HCT116 (cell line): ENCODE data around the gene NAV1. TPM values are rescaled to one million over a fixed set of nuclear protein-coding genes. Genes with fewer than 3 reads are reported as not detected.

Experiments
- ATAC-seq: fragments of 200-7000 bp; cut with Tn5 transposase; 2 replicates; pipeline ENCODE4 v1.9.1; 2020; ENCODE audit warnings: mild to moderate bottlenecking, moderate library complexity
- BruUV-seq: library from RNA; stranded (reverse); fragments of 400-500 nt; replicated peaks from 2 replicates; lab custom pipeline; 2021; lab: Mats Ljungman, UMichigan
- CTCF ChIA-PET: fragments of 300-600 bp; sonication (Branson Sonifier 250); formaldehyde crosslinking; loops from one replicate; lab custom pipeline; 2021; ENCODE audit warnings: antibody characterized with exemption; lab: Charles Lee
- POLR2A ChIA-PET: fragments of 300-600, 350-600 bp; sonication (Branson Sonifier 250); formaldehyde crosslinking; loops from one replicate; lab custom pipeline; 2021; ENCODE audit warnings: antibody characterized with exemption; lab: Charles Lee
- RAD21 ChIA-PET, 2 experiments: fragments of 300-600 bp; sonication (Branson Sonifier 250); formaldehyde crosslinking; loops; one replicate each; lab custom pipeline; 2023; ENCODE audit warnings: low total read pairs in 2 of 2; ENCODE audit not compliant: uncharacterized antibody in 2 of 2, unreplicated experiment in 2 of 2, low non-redundant PET in 1 of 2; lab: Charles Lee
- DNase-seq: peaks from one replicate; pipeline ENCODE4 v3.0.0-alpha.2; 2010; ENCODE audit warnings: low read depth, low spot score
- H2AFZ ChIP-seq: fragments of 200-600 bp; shearing (Covaris generic), sonication (generic); 2 replicates; pipeline ENCODE4 v1.6.1; 2017; ENCODE audit warnings: low read depth, mixed run types, mixed read lengths, antibody characterized with exemption, low read length; ENCODE audit not compliant: poor library complexity, severe bottlenecking
- H3K27ac ChIP-seq: 2 replicates; pipeline ENCODE4 v1.5.1; 2012; ENCODE audit warnings: low read depth, low read length
- H3K27me3 ChIP-seq: fragments of 200-600 bp; sonication (generic); 2 replicates; pipeline ENCODE4 v1.6.1; 2016; ENCODE audit warnings: mixed run types, low read length, mixed read lengths; ENCODE audit not compliant: insufficient read depth
- H3K36me3 ChIP-seq, 2 experiments: fragments of 200-500 bp in 1 of 2; fragments of 200-600 bp in 1 of 2; sonication (Bioruptor generic) in 1 of 2; sonication (generic) in 1 of 2; 2 replicates each; pipeline versions ENCODE4 v1.5.1 to v1.6.1; 2014 to 2016; ENCODE audit warnings: low read length in 2 of 2, inconsistent platforms in 1 of 2, mixed read lengths in 1 of 2, mixed run types in 1 of 2; ENCODE audit not compliant: insufficient read depth in 2 of 2, control insufficient read depth in 1 of 2
- H3K4me1 ChIP-seq, 2 experiments: fragments of 200-600 bp in 1 of 2; sonication (generic) in 1 of 2; 2 replicates each; pipeline versions ENCODE4 v1.5.1 to v1.6.1; 2012 to 2017; ENCODE audit warnings: low read length in 2 of 2, inconsistent platforms in 1 of 2, mild to moderate bottlenecking in 1 of 2, mixed read lengths in 1 of 2, mixed run types in 1 of 2, moderate library complexity in 1 of 2; ENCODE audit not compliant: insufficient read depth in 2 of 2, control insufficient read depth in 1 of 2
- H3K4me2 ChIP-seq: fragments of 200-600 bp; sonication (generic); 2 replicates; pipeline ENCODE4 v1.6.1; 2017; ENCODE audit warnings: mixed run types, low read length, mixed read lengths
- H3K4me3 ChIP-seq, 2 experiments: fragments of 200-600 bp in 1 of 2; sonication (generic) in 1 of 2; replicated peaks in 1 of 2; 2 replicates each; pipeline ENCODE4 v1.5.1; 2011 to 2016; ENCODE audit warnings: low read length in 2 of 2, control low read depth in 1 of 2, low read depth in 1 of 2, mild to moderate bottlenecking in 1 of 2, mixed read lengths in 1 of 2, mixed run types in 1 of 2
- H3K79me2 ChIP-seq: fragments of 200-600 bp; sonication (generic); 2 replicates; pipeline ENCODE4 v1.6.1; 2017; ENCODE audit warnings: mild to moderate bottlenecking, mixed run types, low read length, moderate library complexity, mixed read lengths; ENCODE audit not compliant: insufficient read depth
- H3K9ac ChIP-seq: fragments of 200-600 bp; sonication (generic); 2 replicates; pipeline ENCODE4 v1.6.1; 2016; ENCODE audit warnings: low read length, mixed read lengths
- H3K9me2 ChIP-seq: fragments of 200-600 bp; sonication (generic), shearing (Covaris generic); 2 replicates; pipeline ENCODE4 v1.6.1; 2017; ENCODE audit warnings: mixed run types, mild to moderate bottlenecking, moderate library complexity; ENCODE audit not compliant: insufficient read depth
- H3K9me3 ChIP-seq, 2 experiments: fragments of 200-500 bp in 1 of 2; fragments of 200-600 bp in 1 of 2; sonication (Bioruptor generic) in 1 of 2; sonication (generic) in 1 of 2; 2 replicates each; pipeline ENCODE4 v1.6.1; 2014 to 2017; ENCODE audit warnings: low read length in 2 of 2, mixed read lengths in 2 of 2, inconsistent platforms in 1 of 2, low read depth in 1 of 2, mild to moderate bottlenecking in 1 of 2, mixed run types in 1 of 2, moderate library complexity in 1 of 2; ENCODE audit not compliant: control insufficient read depth in 1 of 2, insufficient read depth in 1 of 2
- H4K20me1 ChIP-seq: fragments of 200-600 bp; sonication (generic), shearing (Covaris generic); 2 replicates; pipeline ENCODE4 v1.6.1; 2017; ENCODE audit warnings: mixed run types, mild to moderate bottlenecking, moderate library complexity; ENCODE audit not compliant: insufficient read depth
- CBX3 ChIP-seq: IDR thresholded peaks from 2 replicates; pipeline ENCODE4 v1.6.1; 2012; ENCODE audit warnings: low read depth
- CTCF ChIP-seq, 3 experiments: fragments of 200-600 bp in 1 of 3; sonication (generic) in 1 of 3; IDR thresholded peaks in 2 of 3; conservative IDR thresholded peaks in 1 of 3; 2 replicates each; pipeline ENCODE4 v1.5.1; 2012 to 2017; ENCODE audit warnings: low read depth in 2 of 3, low read length in 2 of 3, antibody characterized with exemption in 1 of 3, borderline replicate concordance in 1 of 3, control low read depth in 1 of 3, mild to moderate bottlenecking in 1 of 3, mixed read lengths in 1 of 3, mixed run types in 1 of 3, moderate library complexity in 1 of 3; ENCODE audit not compliant: insufficient read depth in 1 of 3
- EZH2 ChIP-seq: fragments of 200-600 bp; sonication (generic); IDR thresholded peaks from 2 replicates; pipeline ENCODE4 v1.6.1; 2017; ENCODE audit warnings: antibody characterized with exemption, mixed run types
- POLR2A ChIP-seq: IDR thresholded peaks from 2 replicates; pipeline ENCODE4 v1.7.0; 2011; ENCODE audit warnings: borderline replicate concordance; ENCODE audit not compliant: insufficient read depth, insufficient read length; ENCODE audit errors: extremely low read depth
- RAD21 ChIP-seq: IDR thresholded peaks from 2 replicates; pipeline ENCODE4 v1.6.1; 2012; ENCODE audit warnings: low read depth, mild to moderate bottlenecking
- intact Hi-C: fragments of 100-400 bp; cut with micrococcal nuclease; formaldehyde crosslinking; loops from 2 replicates; pipeline ENCODE4 v1.10.0; 2022
- total RNA-seq: library from RNA; stranded (reverse); gene quantifications from one replicate; pipeline ENCODE4 v1.2.1, GENCODE V29; 2021; ENCODE audit not compliant: unreplicated experiment

NAV1 gene
- total RNA-seq, 1 experiment from 2014 or later = 22.8 TPM

GRCh38 chr1:201563941-201564340 is 25.0 kb downstream of the NAV1 start:
- ChIA-PET POLR2A (no interaction called here), RAD21 (no interaction called here), CTCF (interaction anchor here (1.2 to 1.7 kb wide), 2 partner anchors 146 to 229 kb away, joined by 3 to 5 read pairs; no protein-coding TSS in a partner anchor)
- H3K79me2 ChIP-seq = no peaks in the 10 kb centered on the region
- H3K4me3 ChIP-seq = no peak overlapping the region
- BruUV-seq = no TSS peak
- H3K27ac ChIP-seq = no peak overlapping the region
- H3K4me1 ChIP-seq = peaks cover 2 to 17% of the 10 kb centered on the region in 2 experiments; a peak in 3 of 4 replicates
- H3K9ac ChIP-seq = no peak overlapping the region
- no peaks in the 10 kb centered on the region for H3K9me3 ChIP-seq
- H3K27me3 ChIP-seq = no peaks in the 10 kb centered on the region
- ATAC-seq (no peak), DNase-seq (no peak)
- intact Hi-C loops = no loop called here
- no peaks in the 10 kb centered on the region for H3K9me2 ChIP-seq
- TF ChIP-seq EZH2 (no peak), POLR2A (no peak), RAD21 (no peak)
- no peak overlapping the region for H2AFZ ChIP-seq
- no peak overlapping the region for H3K4me2 ChIP-seq
- H3K36me3 ChIP-seq = no peaks in the 10 kb centered on the region
- H4K20me1 ChIP-seq = no peaks in the 10 kb centered on the region

- no peak for DNase-seq
- CTCF ChIA-PET = interaction anchor here (1.4 kb wide), 1 partner anchor 52 kb away, joined by 3 read pairs; no protein-coding TSS in a partner anchor
- intact Hi-C loops = no loop called here
- Histone ChIP-seq H3K9me3 (no peaks in the 10 kb centered on the region), H3K4me2 (no peak overlapping the region), H3K27ac (no peak overlapping the region), H3K9me2 (no peaks in the 10 kb centered on the region), H4K20me1 (no peaks in the 10 kb centered on the region), H3K4me1 (peaks cover 0 to 8% of the 10 kb centered on the region in 2 experiments; a peak in 2 of 4 replicates), H2AFZ (no peak overlapping the region), H3K9ac (no peak overlapping the region), H3K27me3 (no peaks in the 10 kb centered on the region), H3K36me3 (no peaks in the 10 kb centered on the region), H3K4me3 (no peak overlapping the region), H3K79me2 (no peaks in the 10 kb centered on the region)
- ATAC-seq = no peak
- POLR2A ChIA-PET = no interaction called here
- no TSS peak for BruUV-seq
- no peak for TF ChIP-seq CBX3
- no peak for TF ChIP-seq CTCF (IDR thresholded peaks at IDR 0.05 in 2 of 3, conservative IDR thresholded peaks at IDR 0.05 in 1 of 3; ENCODE audit: borderline replicate concordance in 1 of 3, insufficient read depth in 1 of 3, low read depth in 2 of 3, low read length in 2 of 3)
- RAD21 ChIA-PET = no interaction called here
Observed at GRCh38 chr1:201565024-201565730, 26.2 kb downstream of the NAV1 start.
